ENCODE measurements around the gene TOMM40.

DNA sequence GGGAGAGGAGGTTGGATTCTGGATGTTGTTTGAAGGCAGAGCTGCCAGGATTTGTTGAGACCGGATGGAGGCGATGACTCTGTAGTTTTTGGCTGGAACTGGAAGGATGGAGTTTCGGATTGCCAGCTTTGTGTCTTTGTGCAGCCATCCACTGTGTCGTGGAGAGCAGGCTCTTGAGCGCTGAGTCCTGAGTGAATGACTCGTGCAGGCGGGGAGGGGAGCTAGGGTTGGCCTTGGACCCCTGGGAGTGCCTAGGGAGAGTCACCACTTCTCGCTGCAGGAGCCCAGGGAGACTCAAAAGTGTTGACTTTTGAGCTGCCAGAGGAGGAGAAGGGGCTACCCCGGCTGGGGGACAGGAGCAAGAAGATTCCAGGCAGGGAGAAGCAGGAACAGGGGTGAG lies 3.9 kb downstream of the TOMM40 start:
- TF ChIP-seq, protein P1, sequence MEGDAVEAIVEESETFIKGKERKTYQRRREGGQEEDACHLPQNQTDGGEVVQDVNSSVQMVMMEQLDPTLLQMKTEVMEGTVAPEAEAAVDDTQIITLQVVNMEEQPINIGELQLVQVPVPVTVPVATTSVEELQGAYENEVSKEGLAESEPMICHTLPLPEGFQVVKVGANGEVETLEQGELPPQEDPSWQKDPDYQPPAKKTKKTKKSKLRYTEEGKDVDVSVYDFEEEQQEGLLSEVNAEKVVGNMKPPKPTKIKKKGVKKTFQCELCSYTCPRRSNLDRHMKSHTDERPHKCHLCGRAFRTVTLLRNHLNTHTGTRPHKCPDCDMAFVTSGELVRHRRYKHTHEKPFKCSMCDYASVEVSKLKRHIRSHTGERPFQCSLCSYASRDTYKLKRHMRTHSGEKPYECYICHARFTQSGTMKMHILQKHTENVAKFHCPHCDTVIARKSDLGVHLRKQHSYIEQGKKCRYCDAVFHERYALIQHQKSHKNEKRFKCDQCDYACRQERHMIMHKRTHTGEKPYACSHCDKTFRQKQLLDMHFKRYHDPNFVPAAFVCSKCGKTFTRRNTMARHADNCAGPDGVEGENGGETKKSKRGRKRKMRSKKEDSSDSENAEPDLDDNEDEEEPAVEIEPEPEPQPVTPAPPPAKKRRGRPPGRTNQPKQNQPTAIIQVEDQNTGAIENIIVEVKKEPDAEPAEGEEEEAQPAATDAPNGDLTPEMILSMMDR (IDR thresholded peaks at IDR 0.05), result no peak
- TF ChIP-seq POLR2A (IDR thresholded peaks at IDR 0.05), result no peak
